Stimulated activated CD8-positive, alpha-beta memory T cell treated with anti-CD3 and anti-CD28 coated beads, Interleukin-4, amount 100 ng/mL, for 1 hour (primary cell): ENCODE results near the gene BGN.

Experiments used
- DNase-seq, 2 donors: peaks; one replicate each; pipeline ENCODE4 v3.0.0-alpha.2; 2020; ENCODE audit warnings: low read depth in 2 of 2, low spot score in 1 of 2

BGN gene

GRCh38 chrX:153482376-153483015 is 12.3 kb upstream of the BGN start:
- DNase-seq: no peak

GRCh38 chrX:153485396-153486080 is 9.2 kb upstream of the BGN start:
- DNase-seq: no peak

GRCh38 chrX:153486171-153486570 is 8.6 kb upstream of the BGN start:
- DNase-seq: no peak

GRCh38 chrX:153487590-153488071 is 7.1 kb upstream of the BGN start:
- no peak for DNase-seq

- no peak for DNase-seq
Observed at GRCh38 chrX:153488231-153488914, 6.4 kb upstream of the BGN start.

- no peak for DNase-seq
Observed at GRCh38 chrX:153490217-153490930, 4.4 kb upstream of the BGN start.

GRCh38 chrX:153491351-153491914 is 3.3 kb upstream of the BGN start:
- no peak for DNase-seq

GRCh38 chrX:153491918-153492317 is 2.9 kb upstream of the BGN start:
- no peak for DNase-seq

- no peak for DNase-seq
Observed at GRCh38 chrX:153492543-153492942, 2.2 kb upstream of the BGN start.

- DNase-seq: no peak
Observed at GRCh38 chrX:153493085-153493484, 1.7 kb upstream of the BGN start.

GRCh38 chrX:153494061-153494460 is 719 bp upstream of the BGN start:
- DNase-seq: no peak

GRCh38 chrX:153495362-153495751 is 577 bp downstream of the BGN start:
- no peak for DNase-seq

- DNase-seq: no peak
Observed at GRCh38 chrX:153495903-153496589, 1.3 kb downstream of the BGN start.

GRCh38 chrX:153496590-153496959 is 1.8 kb downstream of the BGN start:
- no peak for DNase-seq

- no peak for DNase-seq
Observed at GRCh38 chrX:153498453-153498852, 3.7 kb downstream of the BGN start.

GRCh38 chrX:153499341-153499740 is 4.6 kb downstream of the BGN start:
- DNase-seq: no peak

- DNase-seq: no peak
Observed at GRCh38 chrX:153499876-153500275, 5.1 kb downstream of the BGN start.

GRCh38 chrX:153500676-153501280 is 6.0 kb downstream of the BGN start:
- no peak for DNase-seq

- no peak for DNase-seq
Observed at GRCh38 chrX:153501530-153501929, 6.8 kb downstream of the BGN start.

GRCh38 chrX:153502131-153502530 is 7.4 kb downstream of the BGN start:
- DNase-seq: no peak
